GM23248 (cell line): ENCODE results near the gene NBEAL1. TPM values are rescaled to one million over a fixed set of nuclear protein-coding genes. Genes with fewer than 3 reads are reported as not detected.
"Not testable (repeated sequence)": the region's sequence is repeated elsewhere in the genome, so short reads cannot be mapped to it uniquely, and the experiment has no call there.

Experiments
- DNase-seq: peaks from one replicate; pipeline ENCODE4 v3.0.0-alpha.2; 2015
- H2AFZ ChIP-seq: fragments of 200-600 bp; sonication (generic); 2 replicates; pipeline ENCODE4 v1.6.1; 2016; ENCODE audit warnings: antibody characterized with exemption
- H3F3A ChIP-seq: fragments of 200-600 bp; sonication (generic); 2 replicates; pipeline ENCODE4 v1.6.1; 2016; ENCODE audit warnings: mild to moderate bottlenecking, antibody characterized with exemption, mixed run types; ENCODE audit not compliant: insufficient read depth
- H3K27ac ChIP-seq: fragments of 200-600 bp; sonication (generic); 2 replicates; pipeline ENCODE4 v1.5.1; 2016; ENCODE audit warnings: mild to moderate bottlenecking
- H3K27me3 ChIP-seq: fragments of 200-600 bp; sonication (generic); replicated peaks from 2 replicates; pipeline ENCODE4 v1.6.1; 2016; ENCODE audit warnings: mild to moderate bottlenecking; ENCODE audit not compliant: insufficient read depth
- H3K36me3 ChIP-seq: fragments of 200-600 bp; sonication (generic); 2 replicates; pipeline ENCODE4 v1.6.1; 2016; ENCODE audit warnings: low read depth, mild to moderate bottlenecking
- H3K4me1 ChIP-seq: fragments of 200-600 bp; sonication (generic); 2 replicates; pipeline ENCODE4 v1.6.1; 2016; ENCODE audit warnings: mild to moderate bottlenecking; ENCODE audit not compliant: insufficient read depth
- H3K4me2 ChIP-seq: fragments of 200-600 bp; sonication (generic); one replicate; pipeline ENCODE4 v1.6.1; 2016; ENCODE audit warnings: mild to moderate bottlenecking; ENCODE audit not compliant: unreplicated experiment
- H3K4me3 ChIP-seq: fragments of 200-600 bp; sonication (generic); 2 replicates; pipeline ENCODE4 v1.5.1; 2016; ENCODE audit warnings: mild to moderate bottlenecking
- H3K79me2 ChIP-seq: fragments of 200-600 bp; sonication (generic); 2 replicates; pipeline ENCODE4 v1.6.1; 2016; ENCODE audit warnings: mild to moderate bottlenecking; ENCODE audit not compliant: insufficient read depth
- H3K9ac ChIP-seq: fragments of 200-600 bp; sonication (generic); 2 replicates; pipeline ENCODE4 v1.6.1; 2016; ENCODE audit warnings: mild to moderate bottlenecking
- H3K9me2 ChIP-seq: fragments of 200-600 bp; sonication (generic); 2 replicates; pipeline ENCODE4 v1.6.1; 2016; ENCODE audit warnings: mixed run types, mild to moderate bottlenecking, moderate library complexity; ENCODE audit not compliant: insufficient read depth
- H3K9me3 ChIP-seq: fragments of 200-600 bp; sonication (generic); one replicate; pipeline ENCODE4 v1.6.1; 2017; ENCODE audit warnings: low read depth
- H4K20me1 ChIP-seq: fragments of 200-600 bp; sonication (generic); 2 replicates; pipeline ENCODE4 v1.6.0; 2016; ENCODE audit not compliant: insufficient read depth
- EZH2 ChIP-seq: fragments of 200-600 bp; sonication (generic); IDR thresholded peaks from 2 replicates; pipeline ENCODE4 v1.6.1; 2018; ENCODE audit warnings: antibody characterized with exemption, mild to moderate bottlenecking; ENCODE audit not compliant: insufficient read depth, poor library complexity, severe bottlenecking
- EZH2phosphoT487 ChIP-seq: fragments of 200-600 bp; sonication (generic); IDR thresholded peaks from 2 replicates; pipeline ENCODE4 v1.6.1; 2018; ENCODE audit warnings: antibody characterized with exemption, moderate library complexity, mild to moderate bottlenecking, low read depth; ENCODE audit not compliant: insufficient read depth
- WGBS, 2 experiments: methylation state at CpG; one replicate each; pipeline ENCODE4 v1.1.6; 2015 to 2017; ENCODE audit warnings: low lambda C conversion rate in 2 of 2, low coverage in 1 of 2; ENCODE audit errors: missing lambda C conversion rate in 2 of 2; 5-methylcytosine and 5-hydroxymethylcytosine counted together
- in situ Hi-C: fragments of 300-500 bp; cut with MboI; formaldehyde crosslinking; loops from 2 replicates; pipeline ENCODE4 v1.15.0; 2020
- polyA plus RNA-seq: library from polyadenylated mRNA; unstranded; fragments of >200 nt; fragmentation: Nextera tagmentation; extraction: Ambion mirVana; gene quantifications from 2 replicates; pipeline ENCODE4 v1.2.1, GENCODE V29; 2016
- total RNA-seq: library from RNA; depleted of rRNA; stranded (reverse); fragments of >200 nt; shearing (Covaris generic); gene quantifications from 2 replicates; pipeline ENCODE4 v1.2.3, GENCODE V29; 2014

Gene NBEAL1
- total and polyA plus RNA-seq, 2 experiments from 2014 or later: 23.6 to 36.0 TPM

- H3K9me2 ChIP-seq: no peaks in the 10 kb centered on the region
- no peaks in the 10 kb centered on the region for H3K27me3 ChIP-seq
- H3F3A ChIP-seq: peaks cover 11% of the 10 kb centered on the region
- H2AFZ ChIP-seq: no peak overlapping the region
- H3K9ac ChIP-seq: no peak overlapping the region
- peaks cover 17% of the 10 kb centered on the region for H3K4me1 ChIP-seq
- H3K27ac ChIP-seq: no peak overlapping the region
- no peak overlapping the region for H3K4me3 ChIP-seq
- TF ChIP-seq EZH2phosphoT487 (no peak), EZH2 (no peak)
- 93% methylated on average over 6 of the region's 6 CpGs for WGBS, 2 experiments
- peaks cover 79% of the 10 kb centered on the region for H3K79me2 ChIP-seq
- H4K20me1 ChIP-seq: no peaks in the 10 kb centered on the region
- DNase-seq: no peak
- in situ Hi-C loops: no loop called here
- H3K36me3 ChIP-seq: peaks cover 18% of the 10 kb centered on the region; the same call in 1 of the 2 replicates
- no peak overlapping the region for H3K4me2 ChIP-seq
- no peaks in the 10 kb centered on the region for H3K9me3 ChIP-seq
Observed at GRCh38 chr2:203242518-203242917, 227.8 kb downstream of the NBEAL1 start.

- in situ Hi-C loops: no loop called here
- Histone ChIP-seq H3K36me3 (peaks cover 43% of the 10 kb centered on the region), H3K9me3 (no peaks in the 10 kb centered on the region), H2AFZ (no peak overlapping the region), H3K79me2 (peaks cover 82% of the 10 kb centered on the region), H3K4me2 (no peak overlapping the region), H3K4me1 (no peaks in the 10 kb centered on the region), H3K9me2 (no peaks in the 10 kb centered on the region), H3K9ac (no peak overlapping the region), H3K27me3 (no peaks in the 10 kb centered on the region), H3K4me3 (no peak overlapping the region), H3F3A (peaks cover 9% of the 10 kb centered on the region; the same call in 1 of the 2 replicates), H3K27ac (no peak overlapping the region), H4K20me1 (no peaks in the 10 kb centered on the region)
- DNase-seq: no peak
- 96 to 98% methylated on average over 3 of the region's 3 CpGs for WGBS, 2 experiments
- no peak for TF ChIP-seq EZH2
- TF ChIP-seq EZH2phosphoT487: no peak
Observed at GRCh38 chr2:203246646-203247045, 232.0 kb downstream of the NBEAL1 start.

GRCh38 chr2:203252818-203253217, 238.1 kb downstream of the NBEAL1 start:
- Histone ChIP-seq H3K4me2 (no peak overlapping the region), H3K27me3 (no peaks in the 10 kb centered on the region), H3K36me3 (peaks cover 43% of the 10 kb centered on the region), H4K20me1 (no peaks in the 10 kb centered on the region), H3K9me3 (no peaks in the 10 kb centered on the region), H2AFZ (no peak overlapping the region), H3F3A (peaks cover 24% of the 10 kb centered on the region; the same call in 1 of the 2 replicates), H3K79me2 (peaks cover 33% of the 10 kb centered on the region), H3K9me2 (no peaks in the 10 kb centered on the region), H3K4me1 (no peaks in the 10 kb centered on the region), H3K4me3 (no peak overlapping the region), H3K9ac (no peak overlapping the region), H3K27ac (no peak overlapping the region)
- DNase-seq: no peak
- TF ChIP-seq EZH2 (no peak), EZH2phosphoT487 (no peak)
- 94 to 99% methylated on average over 13 of the region's 13 CpGs for WGBS, 2 experiments
- in situ Hi-C loops: no loop called here

- H3K4me1 ChIP-seq, H3K9me3 ChIP-seq, H3K9me2 ChIP-seq, in situ Hi-C loops, H3K27ac ChIP-seq, H3K9ac ChIP-seq, DNase-seq, H3K27me3 ChIP-seq, H3K4me2 ChIP-seq, H3K4me3 ChIP-seq, H2AFZ ChIP-seq, H4K20me1 ChIP-seq: not testable (repeated sequence)
- peaks cover 28% of the 10 kb centered on the region for H3K79me2 ChIP-seq
- 84 to 87% methylated on average over 10 of the region's 10 CpGs for WGBS, 2 experiments
- H3F3A ChIP-seq: peaks cover 24% of the 10 kb centered on the region; the same call in 1 of the 2 replicates
- peaks cover 50% of the 10 kb centered on the region for H3K36me3 ChIP-seq
Observed at GRCh38 chr2:203253422-203254095, 238.9 kb downstream of the NBEAL1 start.
